Measurements from ENCODE around the gene GBF1. TPM values are rescaled to one million over a fixed set of nuclear protein-coding genes. Genes with fewer than 3 reads are reported as not detected.
"Not testable (repeated sequence)": the region's sequence is repeated elsewhere in the genome, so short reads cannot be mapped to it uniquely, and the experiment has no call there.

The GBF1 gene
- total and polyA plus RNA-seq, 8 donors, result 44.7 to 57.2 (median 46.6) TPM

DNA sequence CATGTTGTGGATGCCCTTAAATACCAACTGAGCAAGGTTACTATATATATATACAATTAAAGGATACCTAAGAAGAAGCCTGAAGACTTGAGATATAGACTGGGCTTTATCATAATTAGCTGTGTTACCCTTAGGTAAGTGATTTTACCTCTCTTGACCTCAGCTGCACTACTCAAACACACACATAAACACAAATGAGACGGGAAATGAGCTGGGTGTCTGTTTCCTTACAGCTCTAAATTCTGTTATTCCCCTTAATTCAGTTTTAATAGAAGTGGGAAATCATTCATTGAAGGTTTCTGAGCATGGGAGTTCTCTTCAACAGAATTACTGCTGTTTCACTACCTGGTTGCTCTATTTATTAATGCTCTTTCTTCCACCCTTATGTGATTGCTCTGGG, 60.7 kb downstream of the GBF1 start:
- H3K4me3 ChIP-seq, result no peak overlapping the region
- H3K36me3 ChIP-seq, result no peaks in the 10 kb centered on the region
- no peaks in the 10 kb centered on the region for H3K27me3 ChIP-seq
- no peaks in the 10 kb centered on the region for H3K9me3 ChIP-seq
- no peak for DNase-seq
- TF ChIP-seq, protein P1, sequence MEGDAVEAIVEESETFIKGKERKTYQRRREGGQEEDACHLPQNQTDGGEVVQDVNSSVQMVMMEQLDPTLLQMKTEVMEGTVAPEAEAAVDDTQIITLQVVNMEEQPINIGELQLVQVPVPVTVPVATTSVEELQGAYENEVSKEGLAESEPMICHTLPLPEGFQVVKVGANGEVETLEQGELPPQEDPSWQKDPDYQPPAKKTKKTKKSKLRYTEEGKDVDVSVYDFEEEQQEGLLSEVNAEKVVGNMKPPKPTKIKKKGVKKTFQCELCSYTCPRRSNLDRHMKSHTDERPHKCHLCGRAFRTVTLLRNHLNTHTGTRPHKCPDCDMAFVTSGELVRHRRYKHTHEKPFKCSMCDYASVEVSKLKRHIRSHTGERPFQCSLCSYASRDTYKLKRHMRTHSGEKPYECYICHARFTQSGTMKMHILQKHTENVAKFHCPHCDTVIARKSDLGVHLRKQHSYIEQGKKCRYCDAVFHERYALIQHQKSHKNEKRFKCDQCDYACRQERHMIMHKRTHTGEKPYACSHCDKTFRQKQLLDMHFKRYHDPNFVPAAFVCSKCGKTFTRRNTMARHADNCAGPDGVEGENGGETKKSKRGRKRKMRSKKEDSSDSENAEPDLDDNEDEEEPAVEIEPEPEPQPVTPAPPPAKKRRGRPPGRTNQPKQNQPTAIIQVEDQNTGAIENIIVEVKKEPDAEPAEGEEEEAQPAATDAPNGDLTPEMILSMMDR (IDR thresholded peaks at IDR 0.05), result no peak
- ATAC-seq, result no peak
- intact Hi-C loops (cut with DNase I), result no loop called here
- H3K4me1 ChIP-seq, result peaks cover 6 to 10% of the 10 kb centered on the region in 2 donors
- no peak overlapping the region for H3K27ac ChIP-seq

DNA sequence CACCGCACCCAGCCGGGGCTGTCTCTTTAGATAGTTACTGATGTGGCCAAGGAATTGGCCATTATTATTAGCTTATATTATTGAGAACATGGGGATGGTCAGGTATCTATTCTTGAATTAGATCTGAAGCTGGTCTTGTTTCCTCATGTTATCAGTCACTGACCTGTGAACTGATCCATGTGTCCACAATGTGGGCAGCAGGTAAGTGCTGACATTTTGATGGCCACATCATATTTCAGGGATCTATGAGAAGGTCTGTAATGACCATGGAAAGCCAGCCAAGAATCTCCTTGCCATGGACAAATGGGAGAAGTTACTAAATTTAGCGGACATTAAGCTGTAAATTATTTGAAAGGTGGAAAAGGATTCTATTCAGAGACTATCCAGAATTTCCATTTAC, 61.4 kb downstream of the GBF1 start:
- Histone ChIP-seq H3K27ac (no peak overlapping the region), H3K27me3 (no peaks in the 10 kb centered on the region), H3K4me1 (peaks cover 11 to 15% of the 10 kb centered on the region in 2 donors), H3K36me3 (no peaks in the 10 kb centered on the region), H3K9me3 (no peaks in the 10 kb centered on the region), H3K4me3 (no peak overlapping the region)
- TF ChIP-seq, protein P1 (IDR thresholded peaks at IDR 0.05), result no peak
- ATAC-seq (no peak), DNase-seq (no peak)
- intact Hi-C loops (cut with DNase I), result no loop called here

DNA sequence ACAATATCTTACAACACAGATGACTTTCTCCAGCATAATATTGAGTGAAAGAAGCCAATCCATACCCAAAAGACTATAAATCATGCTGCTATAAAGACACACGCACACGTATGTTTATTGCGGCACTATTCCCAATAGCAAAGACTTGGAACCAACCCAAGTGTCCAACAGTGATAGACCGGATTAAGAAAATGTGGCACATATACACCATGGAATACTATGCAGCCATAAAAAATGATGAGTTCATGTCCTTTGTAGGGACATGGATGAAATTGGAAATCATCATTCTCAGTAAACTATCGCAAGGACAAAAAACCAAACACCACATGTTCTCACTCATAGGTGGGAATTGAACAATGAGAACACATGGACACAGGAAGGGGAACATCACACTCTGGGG, 63.0 kb downstream of the GBF1 start:
- H3K27me3 ChIP-seq; intact Hi-C loops (cut with DNase I); DNase-seq; H3K4me3 ChIP-seq; H3K9me3 ChIP-seq; H3K36me3 ChIP-seq; H3K27ac ChIP-seq; ATAC-seq: not testable (repeated sequence)
- peaks cover 11 to 15% of the 10 kb centered on the region in 2 donors for H3K4me1 ChIP-seq

DNA sequence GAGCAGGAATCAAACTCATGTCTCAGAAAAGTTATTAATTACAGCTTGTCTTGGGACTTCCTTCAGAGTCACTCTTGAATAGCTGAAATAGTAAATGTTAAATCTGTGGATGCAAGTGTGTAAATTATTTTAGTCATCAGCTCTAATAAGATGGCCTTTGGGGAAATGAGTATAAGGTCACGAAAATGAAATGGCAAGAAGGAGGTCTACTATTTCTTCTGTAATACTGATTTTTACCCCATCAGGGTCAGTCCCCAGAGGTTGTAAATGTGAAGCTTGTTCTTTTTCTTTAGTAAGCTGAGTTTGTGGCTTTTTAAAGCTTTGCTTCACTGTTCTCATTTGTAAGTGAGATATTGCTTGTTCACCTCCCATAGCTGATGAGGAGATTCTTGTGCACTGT, 63.9 kb downstream of the GBF1 start:
- intact Hi-C loops (cut with DNase I), result no loop called here
- no peak for DNase-seq
- TF ChIP-seq, protein P1 (IDR thresholded peaks at IDR 0.05), result no peak
- Histone ChIP-seq H3K36me3 (no peaks in the 10 kb centered on the region), H3K27ac (no peak overlapping the region), H3K27me3 (no peaks in the 10 kb centered on the region), H3K4me3 (no peak overlapping the region), H3K4me1 (peaks cover 11 to 15% of the 10 kb centered on the region in 2 donors), H3K9me3 (no peaks in the 10 kb centered on the region)
- ATAC-seq, result no peak

DNA sequence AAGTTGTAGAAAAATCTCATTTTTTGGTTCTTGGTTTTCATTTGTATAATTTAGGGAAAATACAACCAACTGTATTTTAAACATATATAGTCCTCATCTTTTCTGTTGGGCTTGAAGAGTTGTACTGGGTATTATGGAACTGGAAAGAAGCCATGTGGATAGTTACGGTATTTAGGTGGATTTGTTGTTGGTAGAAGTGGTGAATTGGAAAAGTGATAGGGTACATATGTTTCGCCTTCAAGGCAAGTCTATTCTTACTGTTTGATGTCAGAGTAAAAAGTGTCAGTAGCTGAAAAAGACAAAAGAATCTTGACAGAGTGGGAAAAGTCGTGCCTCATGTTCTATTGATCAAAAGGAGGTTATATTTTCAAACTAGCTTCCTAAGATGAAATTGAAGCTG, 64.6 kb downstream of the GBF1 start:
- no peak for DNase-seq
- Histone ChIP-seq H3K27ac (no peak overlapping the region), H3K4me3 (no peak overlapping the region), H3K9me3 (no peaks in the 10 kb centered on the region), H3K4me1 (peaks cover 11 to 15% of the 10 kb centered on the region in 2 donors), H3K36me3 (peaks cover 0 to 4% of the 10 kb centered on the region in 2 donors), H3K27me3 (no peaks in the 10 kb centered on the region)
- TF ChIP-seq, protein P1 (IDR thresholded peaks at IDR 0.05), result no peak
- no peak for ATAC-seq
- intact Hi-C loops (cut with DNase I), result no loop called here

DNA sequence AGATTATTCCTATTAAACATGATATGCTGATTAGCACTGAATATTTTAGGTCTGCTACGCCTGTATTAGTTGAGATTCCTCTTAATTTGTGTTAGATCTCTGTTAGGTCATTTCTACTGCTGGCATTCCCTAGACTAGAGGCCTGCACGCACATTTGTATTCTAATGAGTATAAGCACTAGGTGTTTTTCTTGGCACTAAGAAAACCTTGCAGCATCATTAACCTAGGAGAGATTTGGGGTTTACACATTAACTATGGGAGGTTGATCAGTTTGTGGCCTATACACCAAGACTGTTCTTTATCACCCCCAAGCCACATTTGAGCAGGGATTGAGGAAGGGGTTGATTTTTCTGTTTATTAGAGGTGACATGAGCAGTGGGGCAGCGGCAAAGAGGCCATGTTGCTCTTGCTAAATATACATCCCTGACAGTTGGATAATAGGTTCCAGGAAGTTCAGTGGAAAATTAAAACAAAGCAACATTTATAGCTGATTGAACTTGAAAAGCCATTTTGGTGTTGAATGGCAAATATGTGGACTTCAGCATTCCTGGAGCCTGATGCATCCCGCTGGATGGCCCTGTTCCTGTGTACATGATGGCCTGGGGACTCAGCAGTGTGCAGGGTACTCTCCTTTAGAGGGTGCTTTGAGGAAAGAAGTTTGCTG, 65.2 kb downstream of the GBF1 start:
- peaks cover 0 to 9% of the 10 kb centered on the region in 2 donors for H3K36me3 ChIP-seq
- peak overlapping the region in 1 of 2 donors; percentile 11 for H3K27ac ChIP-seq

More for the DNA sequence above, 65.2 kb downstream of the GBF1 start:
- Histone ChIP-seq H3K9me3 (no peaks in the 10 kb centered on the region), H3K4me1 (peaks cover 11 to 15% of the 10 kb centered on the region in 2 donors), H3K27me3 (no peaks in the 10 kb centered on the region), H3K4me3 (no peak overlapping the region)
- TF ChIP-seq, protein P1 (IDR thresholded peaks at IDR 0.05), result no peak
- ATAC-seq (peak; percentile 77), DNase-seq (no peak)
- intact Hi-C loops (cut with DNase I), result no loop called here

Measured in left lung (tissue), 10 donors.